NAMALWA (cell line): Measurements from ENCODE around the gene USE1.

ENCODE experiments used
- DNase-seq: peaks from one replicate; pipeline ENCODE4 v3.0.0-alpha.2; 2015; ENCODE audit warnings: low spot score

The USE1 gene

GRCh38 chr19:17215127-17215971 is at the start of gene USE1:
Gene USE1 (plus strand): TSS chr19:17215357. CDS start chr19:17215406, 49 bp downstream.
- DNase-seq, result peak; percentile 95

- DNase-seq, result no peak
These were observed 49.4 kb upstream of the USE1 start for GRCh38 chr19:17165715-17166114.

- no peak for DNase-seq
These were observed 44.4 kb upstream of the USE1 start for GRCh38 chr19:17170538-17171297.

GRCh38 chr19:17171874-17172273 is 43.3 kb upstream of the USE1 start:
- no peak for DNase-seq

GRCh38 chr19:17172624-17173345 is 42.4 kb upstream of the USE1 start:
- no peak for DNase-seq

GRCh38 chr19:17178291-17178690 is 36.9 kb upstream of the USE1 start:
- DNase-seq, result no peak

GRCh38 chr19:17180997-17181702 is 34.0 kb upstream of the USE1 start:
- no peak for DNase-seq

GRCh38 chr19:17183271-17183761 is 31.8 kb upstream of the USE1 start:
- no peak for DNase-seq

GRCh38 chr19:17183858-17184321 is 31.3 kb upstream of the USE1 start:
- peak; percentile 45 for DNase-seq

- DNase-seq, result no peak
These were observed 30.8 kb upstream of the USE1 start for GRCh38 chr19:17184371-17184841.

GRCh38 chr19:17185590-17185989 is 29.6 kb upstream of the USE1 start:
- DNase-seq, result no peak

GRCh38 chr19:17191736-17192135 is 23.4 kb upstream of the USE1 start:
- peak; percentile 78 for DNase-seq

- no peak for DNase-seq
These were observed 22.4 kb upstream of the USE1 start for GRCh38 chr19:17192751-17193150.

GRCh38 chr19:17194608-17195007 is 20.5 kb upstream of the USE1 start:
- no peak for DNase-seq

GRCh38 chr19:17195106-17195505 is 20.1 kb upstream of the USE1 start:
- DNase-seq, result no peak

- DNase-seq, result no peak
These were observed 18.5 kb upstream of the USE1 start for GRCh38 chr19:17196610-17197009.

- DNase-seq, result no peak
These were observed 17.5 kb upstream of the USE1 start for GRCh38 chr19:17197666-17198065.

GRCh38 chr19:17200408-17201079 is 14.6 kb upstream of the USE1 start:
- no peak for DNase-seq

GRCh38 chr19:17202249-17202648 is 12.9 kb upstream of the USE1 start:
- peak; percentile 49 for DNase-seq

- no peak for DNase-seq
These were observed 12.4 kb upstream of the USE1 start for GRCh38 chr19:17202713-17203112.
